ENCODE results near the gene STX2.
"Not testable (repeated sequence)": the region's sequence is repeated elsewhere in the genome, so short reads cannot be mapped to it uniquely, and the experiment has no call there.

STX2 gene

DNA sequence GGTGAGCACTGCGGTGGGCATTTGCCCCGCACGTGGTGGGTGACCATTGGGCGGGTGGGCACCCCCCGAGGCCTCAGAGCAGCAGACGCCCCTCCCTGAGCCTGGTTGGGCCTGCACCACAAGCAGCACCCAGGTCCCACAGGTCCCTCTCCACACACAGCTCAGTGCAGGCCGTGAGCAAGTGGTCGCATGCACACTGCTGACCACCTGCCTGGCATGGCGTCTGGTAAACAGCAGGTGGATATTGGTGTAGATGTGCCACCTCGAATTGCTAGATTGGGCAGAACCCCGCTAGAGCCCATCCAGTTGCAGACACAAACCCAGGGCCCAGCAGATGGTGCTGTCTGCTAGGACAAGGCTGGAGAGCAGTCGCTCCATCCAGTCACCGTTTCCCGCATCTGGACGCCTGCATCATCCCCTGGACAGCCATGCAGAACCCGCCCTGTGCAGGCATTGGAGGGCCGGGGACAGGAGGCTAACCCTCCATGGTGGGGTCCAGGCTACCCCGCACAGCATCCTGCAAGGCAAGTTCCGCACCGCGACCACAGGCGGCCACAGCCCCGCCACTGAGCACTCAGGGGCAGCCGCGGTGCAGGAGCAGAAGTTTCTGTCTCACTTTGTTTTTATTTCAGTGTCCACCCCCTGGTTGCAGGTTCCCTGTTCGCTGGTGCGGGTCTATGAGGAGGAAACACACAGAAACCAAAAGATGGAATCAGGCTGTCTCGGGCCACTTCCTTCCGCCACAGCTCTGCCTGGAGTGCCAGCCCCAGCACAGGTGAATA, 77.3 kb downstream of the STX2 start:
- DNase-seq = peak; percentile 33

DNA sequence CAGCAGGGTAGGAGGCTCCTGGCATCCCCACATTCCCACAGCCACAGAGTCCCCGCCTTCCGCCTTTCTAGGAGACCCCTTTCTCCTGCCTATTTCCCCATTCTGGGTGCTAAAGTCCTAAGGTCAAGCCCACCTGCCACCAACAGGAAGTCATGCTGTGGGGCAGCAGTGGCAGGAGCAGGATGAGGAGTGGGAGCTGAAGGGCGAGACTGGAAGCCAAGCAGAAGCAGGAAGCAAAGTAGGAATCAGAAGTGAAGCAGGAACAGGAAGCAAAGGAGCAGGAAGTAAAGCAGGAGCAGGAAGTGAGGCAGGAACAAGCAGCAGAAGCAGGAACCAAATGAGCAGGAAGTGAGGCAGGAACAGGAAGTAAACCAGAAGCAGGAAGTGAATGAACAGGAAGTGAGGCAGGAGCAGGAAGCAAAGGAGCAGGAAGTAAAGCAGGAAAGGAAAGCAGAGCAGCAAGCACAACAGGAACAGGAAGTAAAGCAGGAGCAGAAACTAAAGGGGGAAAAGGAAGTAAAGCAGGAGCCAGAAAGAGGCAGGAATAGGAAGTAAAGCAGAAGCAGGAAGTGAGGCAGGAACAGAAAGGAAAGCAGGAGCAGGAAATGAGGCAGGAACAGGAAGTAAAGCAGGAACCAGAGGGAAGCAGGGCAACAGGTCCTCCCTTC, 84.7 kb downstream of the STX2 start:
- no peak for DNase-seq

GRCh38 chr12:130752692-130753230, 86.3 kb downstream of the STX2 start:
- DNase-seq = no peak

GRCh38 chr12:130752037-130752436, 87.0 kb downstream of the STX2 start:
- DNase-seq = not testable (repeated sequence)

DNA sequence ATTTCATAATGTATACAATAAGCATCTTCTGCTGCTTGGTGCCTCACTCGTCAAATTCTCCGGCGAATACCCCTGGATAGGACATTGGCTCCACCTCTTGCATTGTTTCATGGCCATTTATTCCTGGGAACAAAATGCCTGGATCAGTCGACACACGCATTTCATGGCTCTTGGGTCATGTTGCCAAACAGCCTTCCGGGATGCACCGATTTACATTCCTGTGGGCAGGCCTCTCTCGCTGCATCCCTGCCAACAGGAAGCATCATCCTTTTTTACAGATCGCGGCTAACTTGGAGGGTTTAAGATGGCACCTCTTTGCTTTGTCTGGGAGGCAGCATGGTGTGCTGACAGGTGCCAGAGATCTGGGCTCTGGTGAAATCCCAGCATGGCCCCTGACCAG, 90.3 kb downstream of the STX2 start:
- DNase-seq = no peak

- peak; percentile 78 for DNase-seq
Measured at GRCh38 chr12:130747867-130748740, 90.9 kb downstream of the STX2 start.

DNA sequence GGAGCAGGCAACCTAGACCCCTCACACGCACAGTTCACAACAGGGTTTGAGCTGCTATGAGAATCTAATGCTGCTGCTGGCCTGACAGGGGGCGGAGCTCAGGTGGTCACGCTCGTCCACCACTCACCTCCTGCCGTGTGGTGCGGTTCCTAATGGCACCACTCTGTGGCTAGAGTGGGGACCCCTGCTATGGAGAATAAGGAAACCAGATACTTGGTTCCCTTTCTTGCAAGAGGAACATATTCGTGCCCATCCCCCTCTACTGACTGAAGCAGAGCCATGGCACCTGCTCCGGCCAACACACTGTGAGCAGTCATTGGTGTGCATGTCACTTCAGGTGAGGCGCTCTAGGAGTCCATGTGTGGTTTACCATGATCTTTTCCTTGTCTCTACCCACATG, 92.5 kb downstream of the STX2 start:
- no peak for DNase-seq

- no peak for DNase-seq
Measured at GRCh38 chr12:130745921-130746320, 93.1 kb downstream of the STX2 start.

DNA sequence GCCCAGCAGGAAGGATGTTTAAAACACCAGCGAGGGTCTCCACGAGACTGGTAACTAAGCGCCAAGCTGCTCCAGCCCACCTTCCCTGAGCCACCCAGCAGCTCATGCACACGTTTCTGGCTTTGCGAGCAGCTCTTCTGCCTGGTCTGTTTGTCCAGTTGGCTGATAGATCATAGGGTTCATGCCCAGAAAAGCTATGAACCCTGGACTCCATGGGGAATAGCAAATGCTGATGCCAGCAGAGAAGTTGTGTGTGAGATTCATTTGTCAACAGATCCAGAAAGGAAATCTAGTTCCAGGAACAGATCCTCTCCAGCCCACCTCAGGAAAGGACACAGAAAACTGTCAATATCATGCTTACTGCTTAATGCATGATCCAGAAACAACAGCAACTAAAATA, 94.8 kb downstream of the STX2 start:
- no peak for DNase-seq

DNA sequence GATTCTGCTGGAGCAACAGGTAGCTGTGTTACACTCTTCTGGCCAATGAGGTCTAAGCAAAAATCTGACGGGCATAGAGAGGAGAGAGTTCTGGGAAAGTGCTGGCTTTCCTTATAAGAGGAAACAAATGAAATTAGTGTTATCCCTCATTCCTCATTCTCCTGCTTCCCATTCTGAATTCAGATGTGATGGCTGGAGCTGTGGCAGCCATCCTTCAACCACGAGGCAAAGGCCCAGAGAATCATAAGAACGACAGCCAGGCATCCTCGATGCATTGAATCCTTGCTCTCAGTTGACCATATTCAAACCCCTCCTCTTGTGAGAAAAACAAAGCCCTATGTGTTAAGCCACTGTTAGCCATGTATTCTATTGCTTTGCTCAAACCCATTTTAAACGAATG, 95.4 kb downstream of the STX2 start:
- DNase-seq = no peak

DNA sequence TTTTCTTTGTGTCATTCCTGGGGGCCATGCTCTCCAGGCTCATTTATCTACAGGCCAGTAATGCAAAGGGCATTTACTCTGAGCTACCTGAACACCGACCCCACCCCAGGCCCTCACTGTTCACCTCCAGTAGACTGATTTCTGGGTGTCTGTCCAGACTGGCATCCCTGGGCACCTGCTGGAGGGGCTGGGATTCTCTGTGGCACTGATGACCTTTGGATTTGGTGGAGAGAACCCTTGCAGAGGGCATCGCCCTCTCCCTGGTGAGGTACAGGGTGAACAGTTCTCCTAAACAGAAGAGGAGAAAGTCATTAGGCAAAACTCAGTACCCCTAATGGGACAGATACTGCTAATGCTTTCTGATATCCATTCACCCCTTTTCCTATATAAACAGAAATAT, 95.9 kb downstream of the STX2 start:
- no peak for DNase-seq

GRCh38 chr12:130742716-130743115, 96.3 kb downstream of the STX2 start:
- no peak for DNase-seq

GRCh38 chr12:130742112-130742511, 96.9 kb downstream of the STX2 start:
- no peak for DNase-seq
